Stimulated activated CD4-positive, alpha-beta T cell treated with anti-CD3 and anti-CD28 coated beads, Interleukin-15, amount 100 ng/mL, for 1 hour (primary cell): ENCODE results near the gene KBTBD3.

Experiments used
- DNase-seq, 2 donors: peaks; one replicate each; pipeline ENCODE4 v3.0.0-alpha.2; 2020; ENCODE audit warnings: low read depth in 1 of 2, low spot score in 1 of 2

KBTBD3 gene, protein sequence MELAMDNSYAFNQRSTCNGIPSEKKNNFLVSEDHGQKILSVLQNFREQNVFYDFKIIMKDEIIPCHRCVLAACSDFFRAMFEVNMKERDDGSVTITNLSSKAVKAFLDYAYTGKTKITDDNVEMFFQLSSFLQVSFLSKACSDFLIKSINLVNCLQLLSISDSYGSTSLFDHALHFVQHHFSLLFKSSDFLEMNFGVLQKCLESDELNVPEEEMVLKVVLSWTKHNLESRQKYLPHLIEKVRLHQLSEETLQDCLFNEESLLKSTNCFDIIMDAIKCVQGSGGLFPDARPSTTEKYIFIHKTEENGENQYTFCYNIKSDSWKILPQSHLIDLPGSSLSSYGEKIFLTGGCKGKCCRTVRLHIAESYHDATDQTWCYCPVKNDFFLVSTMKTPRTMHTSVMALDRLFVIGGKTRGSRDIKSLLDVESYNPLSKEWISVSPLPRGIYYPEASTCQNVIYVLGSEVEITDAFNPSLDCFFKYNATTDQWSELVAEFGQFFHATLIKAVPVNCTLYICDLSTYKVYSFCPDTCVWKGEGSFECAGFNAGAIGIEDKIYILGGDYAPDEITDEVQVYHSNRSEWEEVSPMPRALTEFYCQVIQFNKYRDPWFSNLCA

GRCh38 chr11:106076919-106077608, at the start of gene KBTBD3:
Gene KBTBD3 (minus strand): TSS chr11:106077347. CDS start chr11:106059097, 18,250 bp downstream.
- peak; percentile 92 for DNase-seq

- no peak for DNase-seq
Measured at GRCh38 chr11:106121570-106122320, 44.6 kb upstream of the KBTBD3 start.

DNA sequence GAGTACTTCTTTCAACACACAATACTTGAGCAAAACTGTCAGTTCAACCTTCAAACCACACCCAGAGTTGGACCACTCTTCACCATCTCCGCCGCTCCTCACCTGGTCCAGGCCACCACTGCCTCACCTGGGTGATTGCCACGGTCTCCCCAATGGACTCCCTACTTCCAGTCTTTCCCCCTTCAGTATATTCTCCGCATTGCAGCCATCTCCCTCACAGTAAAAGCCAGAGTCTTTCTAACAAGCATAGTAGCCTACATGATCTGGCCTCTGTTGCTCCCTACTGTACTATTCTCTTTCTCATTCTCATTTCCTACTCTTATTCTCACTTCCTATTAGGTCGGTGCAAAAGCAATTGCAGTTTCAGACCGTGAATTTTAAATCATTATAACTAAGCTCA, 28.8 kb upstream of the KBTBD3 start:
- no peak for DNase-seq

GRCh38 chr11:106101819-106102218, 24.7 kb upstream of the KBTBD3 start:
- DNase-seq: no peak

DNA sequence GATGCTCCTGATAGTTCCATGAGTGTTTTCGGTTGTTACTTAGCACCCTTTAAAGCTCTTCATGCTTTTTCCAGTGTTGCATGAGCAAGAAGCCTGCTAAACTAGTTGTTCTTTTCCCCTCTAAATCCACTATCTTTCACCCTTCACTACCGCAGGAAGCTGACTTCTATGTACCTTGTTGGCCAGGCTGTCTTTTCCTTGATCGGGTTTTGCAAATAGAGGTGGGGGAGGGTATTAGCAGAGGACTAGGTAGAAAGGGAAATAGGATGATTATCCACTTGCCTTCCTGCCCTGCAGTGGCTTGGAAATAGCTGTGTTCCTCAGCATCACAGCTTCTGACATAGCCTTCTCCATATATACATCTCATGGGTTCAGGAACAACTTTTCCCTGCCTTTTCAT, 24.2 kb upstream of the KBTBD3 start:
- DNase-seq: no peak

GRCh38 chr11:106098893-106099553, 21.9 kb upstream of the KBTBD3 start:
- DNase-seq: no peak

DNA sequence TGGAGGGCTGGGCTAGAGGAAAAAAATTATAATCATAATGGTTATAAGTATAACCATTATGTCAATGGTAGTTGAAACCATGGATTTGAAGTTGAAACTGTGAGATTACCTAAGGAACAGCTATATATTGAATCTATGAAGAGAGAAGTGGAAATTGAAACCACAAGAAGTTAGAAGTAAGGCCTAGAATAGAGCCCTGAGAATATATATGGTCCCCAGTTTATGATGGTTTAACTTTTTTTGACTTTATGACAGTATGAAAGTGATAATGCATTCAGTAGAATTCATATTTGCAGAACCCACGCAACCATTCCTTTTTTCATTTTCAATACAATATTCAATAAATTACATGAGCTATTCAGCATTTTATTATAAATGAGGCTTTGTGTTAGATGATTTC, 15.3 kb upstream of the KBTBD3 start:
- no peak for DNase-seq

DNA sequence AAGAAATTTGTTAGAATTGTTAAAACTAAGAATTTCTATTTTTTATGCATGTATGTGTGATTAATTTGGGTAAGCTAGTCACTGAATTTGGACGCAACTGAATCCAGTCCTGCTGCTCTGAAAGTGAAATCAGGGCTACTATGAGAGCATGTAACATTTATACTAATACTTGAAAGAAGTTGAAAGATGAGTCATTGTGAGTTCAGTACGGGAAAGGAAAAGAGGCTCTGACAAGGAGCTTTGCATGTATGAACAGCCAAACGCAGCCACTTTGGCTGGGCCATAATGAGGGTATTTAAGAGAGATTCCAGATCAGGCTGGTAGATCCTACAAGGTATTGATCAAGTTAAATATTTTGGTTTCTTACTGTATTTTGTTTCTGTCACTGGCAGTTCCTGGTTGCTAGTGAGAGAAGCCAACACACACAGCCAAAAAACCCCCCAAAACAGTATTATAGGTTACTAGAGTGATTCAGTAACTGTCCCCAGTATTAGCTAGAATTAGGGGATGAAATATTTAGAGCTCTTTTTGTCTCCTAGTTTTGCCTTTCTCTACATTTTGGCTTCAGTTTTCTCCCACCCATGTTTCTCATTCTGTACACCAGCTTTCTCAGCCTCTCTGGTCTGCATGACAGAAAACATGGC, 14.5 kb upstream of the KBTBD3 start:
- no peak for DNase-seq

DNA sequence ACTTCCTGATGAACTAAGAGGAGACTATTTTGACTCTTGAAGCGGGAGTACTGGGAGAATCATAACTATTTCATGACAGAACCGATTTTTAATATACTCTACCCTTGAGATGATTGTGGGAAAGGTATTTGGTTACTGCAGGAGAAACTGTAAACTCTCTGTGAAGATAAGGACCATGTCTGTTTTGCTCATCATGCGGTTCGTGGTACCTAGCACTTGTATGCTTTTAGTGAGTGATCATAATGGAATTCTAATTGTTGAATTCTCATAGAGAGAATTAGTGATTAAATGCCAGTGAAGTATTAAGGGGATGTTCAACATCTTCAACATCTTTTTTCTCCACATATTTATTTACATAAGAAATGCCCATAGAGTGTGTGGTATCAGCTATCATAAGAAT, 11.7 kb upstream of the KBTBD3 start:
- no peak for DNase-seq

DNA sequence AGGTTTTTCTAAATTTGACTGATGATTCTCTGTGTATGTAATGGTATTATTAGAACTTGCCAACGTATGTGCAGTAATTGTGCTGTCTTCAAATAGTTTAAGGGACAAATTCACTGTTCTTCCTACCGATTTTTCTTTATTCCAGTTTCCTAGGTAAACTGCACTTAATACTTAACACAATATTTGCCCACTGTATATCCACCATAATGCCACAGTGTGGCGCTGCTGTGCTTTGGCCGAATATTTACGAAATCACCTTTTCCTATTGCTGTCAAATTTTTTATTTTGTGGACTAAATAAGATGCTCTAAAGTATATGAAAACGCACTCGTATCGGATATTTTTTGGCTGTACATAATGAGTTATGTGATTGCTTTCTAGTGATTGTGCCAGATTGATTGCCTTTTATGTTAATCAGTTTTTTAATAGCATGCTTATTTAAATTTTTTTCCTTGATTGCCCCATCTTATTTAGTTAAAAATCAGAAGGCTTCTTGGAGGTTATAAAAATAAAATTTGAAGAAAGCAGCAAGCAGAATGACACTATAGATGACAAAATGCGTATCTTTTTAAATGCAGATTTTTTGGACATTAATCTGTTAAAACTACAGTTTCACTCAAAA, 10.8 kb upstream of the KBTBD3 start:
- peak in 1 of 2 donors; percentile 6 for DNase-seq

DNA sequence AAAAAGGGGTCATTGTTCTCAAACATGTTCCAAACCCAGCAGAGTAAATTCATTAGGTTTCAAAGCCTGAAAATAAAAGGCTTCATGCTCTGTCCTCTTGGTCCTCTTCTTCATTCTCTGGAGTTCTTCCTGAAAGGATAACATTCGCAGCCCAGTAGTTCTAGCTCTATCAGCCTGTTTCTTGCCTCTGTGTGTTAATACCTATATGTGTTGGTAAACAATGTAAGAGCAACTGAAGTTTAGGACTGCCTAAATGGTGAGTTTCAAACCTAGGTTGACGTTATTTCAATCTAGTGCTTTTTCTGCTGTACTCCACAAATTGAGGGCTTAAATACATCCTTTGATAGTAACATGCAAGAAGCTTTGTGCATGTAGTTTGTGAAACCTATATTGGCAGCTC, 9.7 kb upstream of the KBTBD3 start:
- DNase-seq: no peak

DNA sequence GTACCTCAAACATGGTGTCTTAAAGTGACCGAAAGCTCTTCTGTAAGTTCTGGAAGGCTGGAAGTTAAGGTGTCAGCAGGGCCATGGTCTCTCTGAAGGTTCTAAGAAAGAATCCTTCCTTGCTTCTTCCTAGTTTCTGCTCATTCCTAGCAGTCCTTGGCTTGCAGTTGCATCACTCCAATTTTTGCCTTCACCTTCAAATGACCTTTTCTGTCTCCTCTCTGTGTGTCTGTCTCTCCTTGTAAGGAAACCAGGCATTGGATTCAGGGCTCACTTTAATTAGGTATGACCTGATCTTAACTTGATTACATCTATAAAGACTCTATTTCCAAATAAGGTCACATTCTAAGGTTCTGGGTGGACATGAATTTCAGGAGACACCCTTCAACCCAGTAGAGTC, 9.0 kb upstream of the KBTBD3 start:
- DNase-seq: no peak

- no peak for DNase-seq
Measured at GRCh38 chr11:106082096-106082495, 4.9 kb upstream of the KBTBD3 start.

DNA sequence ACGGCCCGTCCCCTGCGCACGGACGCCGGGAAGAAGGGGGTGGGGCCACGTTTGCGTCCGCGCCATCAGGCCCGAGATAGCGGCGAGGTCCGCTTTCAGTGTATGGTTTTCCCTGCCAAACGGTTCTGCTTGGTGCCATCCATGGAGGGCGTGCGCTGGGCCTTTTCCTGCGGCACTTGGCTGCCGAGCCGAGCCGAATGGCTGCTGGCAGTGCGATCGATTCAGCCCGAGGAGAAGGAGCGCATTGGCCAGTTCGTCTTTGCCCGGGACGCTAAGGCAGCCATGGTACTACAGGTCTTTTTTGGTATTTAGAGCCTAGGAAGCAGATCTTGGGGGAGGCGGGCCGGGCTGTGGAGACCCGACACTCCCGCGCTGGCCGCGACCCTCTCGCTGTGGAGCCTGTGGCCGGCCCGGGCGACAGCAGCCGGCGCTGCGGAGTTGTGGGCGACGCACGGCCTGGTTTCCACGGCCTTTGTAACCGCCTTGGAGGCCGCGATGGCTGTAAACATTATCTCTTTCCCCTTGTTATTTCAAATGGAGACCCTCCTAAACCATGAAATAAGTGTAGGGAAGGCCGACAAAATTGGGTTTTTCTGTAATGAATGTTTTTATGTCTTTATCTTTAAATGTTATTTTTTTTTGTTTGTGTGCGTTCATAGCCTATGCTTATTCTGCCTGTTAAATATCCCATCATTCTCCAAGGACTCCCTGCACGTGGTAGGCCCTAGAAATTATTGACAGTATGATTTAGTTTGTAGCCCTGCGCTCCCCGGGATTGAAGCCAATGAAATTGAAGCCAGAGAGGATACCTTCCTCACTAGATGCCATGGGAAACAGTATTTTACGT, 685 bp upstream of the KBTBD3 start, which contains the start of gene AASDHPPT:
Gene AASDHPPT (plus strand): TSS at position 54 of the 847 bp plus-strand sequence. CDS start 49 bp downstream, at position 103.
- peak in 1 of 2 donors; percentile 22 for DNase-seq

- DNase-seq: no peak
Measured at GRCh38 chr11:106076171-106076918, 802 bp downstream of the KBTBD3 start.

DNA sequence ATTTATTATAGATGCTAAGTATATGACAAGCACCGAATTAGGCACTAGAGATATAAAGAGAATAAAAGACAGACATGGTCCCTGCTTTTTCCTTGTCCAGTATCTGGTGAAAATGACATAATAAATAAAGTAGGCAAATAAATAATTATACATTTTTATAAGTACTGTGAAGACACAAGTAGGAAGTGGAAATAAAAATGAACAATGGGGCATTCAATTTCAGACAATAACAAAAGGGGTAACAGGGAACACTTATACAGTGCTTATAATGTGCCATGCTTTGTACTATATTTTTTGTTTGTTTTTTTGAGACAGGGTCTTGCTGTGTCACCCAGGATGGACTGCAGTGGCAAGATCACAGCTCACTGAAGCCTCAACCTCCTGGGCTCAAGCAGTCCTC, 4.3 kb downstream of the KBTBD3 start:
- DNase-seq: no peak

- DNase-seq: no peak
Measured at GRCh38 chr11:106070606-106071005, 6.5 kb downstream of the KBTBD3 start.

- no peak for DNase-seq
Measured at GRCh38 chr11:106063009-106063408, 14.1 kb downstream of the KBTBD3 start.
